Left lung (tissue), 14 donors: ENCODE results near the gene GTPBP2. TPM values are rescaled to one million over a fixed set of nuclear protein-coding genes. Genes with fewer than 3 reads are reported as not detected.

ENCODE experiments used
- ATAC-seq: fragments of 200-7000 bp; cut with Tn5 transposase; one replicate; pipeline ENCODE4 v1.9.1; 2020; ENCODE audit warnings: moderate library complexity
- DNase-seq, 4 donors: peaks; one replicate each; pipeline ENCODE4 v3.0.0-alpha.2; 2013 to 2020
- H3K27ac ChIP-seq, 2 donors: fragments of 200-600 bp; sonication (generic) in 1 of 2; one replicate each; pipeline versions ENCODE4 v1.5.0 to v1.8.0; 2020 to 2021
- H3K27me3 ChIP-seq, 2 donors: fragments of 200-600 bp; sonication (generic) in 1 of 2; one replicate each; pipeline versions ENCODE4 v1.5.0 to v1.8.0; 2020 to 2021
- H3K36me3 ChIP-seq, 2 donors: fragments of 200-600 bp; sonication (generic) in 1 of 2; one replicate each; pipeline versions ENCODE4 v1.5.0 to v1.8.0; 2020 to 2021
- H3K4me1 ChIP-seq, 2 donors: fragments of 200-600 bp; one replicate each; pipeline ENCODE4 v1.8.0; 2021
- H3K4me3 ChIP-seq, 2 donors: fragments of 200-600 bp; sonication (generic) in 1 of 2; one replicate each; pipeline versions ENCODE4 v1.5.0 to v1.8.0; 2020 to 2021; ENCODE audit warnings: mild to moderate bottlenecking in 1 of 2
- H3K9me3 ChIP-seq, 2 donors: fragments of 200-600 bp; sonication (generic) in 1 of 2; one replicate each; pipeline versions ENCODE4 v1.5.0 to v1.8.0; 2020 to 2021
- CTCF ChIP-seq, 2 donors: fragments of 200-600 bp; sonication (generic) in 1 of 2; IDR thresholded peaks; one replicate each; pipeline versions ENCODE4 v1.5.0 to v1.8.0; 2021; ENCODE audit warnings: antibody characterized with exemption in 2 of 2
- intact Hi-C, 2 donors: fragments of 100-400 bp; cut with DNase I; formaldehyde crosslinking; loops; one replicate each; pipeline versions ENCODE4 v1.11.2 to v1.14.2; 2022
- long read RNA-seq, 12 donors: library from polyadenylated mRNA in 2 of 12; unstranded in 2 of 12; transcript quantifications; one replicate each; pipeline ENCODE4 v2.0.0 and lab custom pipeline, GENCODE V29; 2019 to 2026
- polyA plus RNA-seq, 6 donors: library from polyadenylated mRNA; unstranded; fragments of 120-200 nt; gene quantifications; one replicate each; pipeline ENCODE4 v1.2.1, GENCODE V29; 2013; ENCODE audit not compliant: insufficient read length in 6 of 6
- total RNA-seq, 2 donors: library from RNA; stranded (reverse); fragmentation: NEBNext Ultra II Directional; extraction: Animal tissue kit (Norgen Biotek cat#: 25700); gene quantifications; one replicate each; pipeline ENCODE4 v1.2.1, GENCODE V29; 2021
- donor health status: DM: no; HTN: yes; CAD: no.
- donor health status: DM: no; HTN: no; CAD: no.

The GTPBP2 gene
- 10 to 100 TPM; 58.6 to 73.0 TPM for total RNA-seq
- 10 to 100 TPM; 66.5 to 74.8 (median 70.7) TPM for polyA plus RNA-seq
- long read RNA-seq, donor 1, partial matches to known transcripts: 0 of 2 reads
- long read RNA-seq, donor 1, other reads (novel, unspliced or antisense): 0 of 2 reads
- long read RNA-seq, donor 2, partial matches to known transcripts: 111 of 115 reads
- long read RNA-seq, donor 2, other reads (novel, unspliced or antisense): 0 of 115 reads
- long read RNA-seq, donor 3, partial matches to known transcripts: 0 of 3 reads
- long read RNA-seq, donor 3, other reads (novel, unspliced or antisense): 0 of 3 reads
- long read RNA-seq, donor 4: 0 reads
- long read RNA-seq, donor 5, partial matches to known transcripts: 0 of 1 reads
- long read RNA-seq, donor 5, other reads (novel, unspliced or antisense): 0 of 1 reads
- long read RNA-seq, donor 6, partial matches to known transcripts: 5 of 9 reads
- long read RNA-seq, donor 6, other reads (novel, unspliced or antisense): 0 of 9 reads
- long read RNA-seq, donor 7, partial matches to known transcripts: 5 of 6 reads
- long read RNA-seq, donor 7, other reads (novel, unspliced or antisense): 0 of 6 reads
- long read RNA-seq, donor 8, partial matches to known transcripts: 0 of 4 reads
- long read RNA-seq, donor 8, other reads (novel, unspliced or antisense): 0 of 4 reads
- long read RNA-seq, donor 9: 0 reads
- long read RNA-seq, donor 10, partial matches to known transcripts: 0 of 1 reads
- long read RNA-seq, donor 10, other reads (novel, unspliced or antisense): 1 of 1 reads
- long read RNA-seq, donor 11, partial matches to known transcripts: 5 of 6 reads
- long read RNA-seq, donor 11, other reads (novel, unspliced or antisense): 0 of 6 reads
- long read RNA-seq, donor 12, partial matches to known transcripts: 6 of 9 reads
- long read RNA-seq, donor 12, other reads (novel, unspliced or antisense): 0 of 9 reads

- DNase-seq (peak; percentile 97 to 100 (median 100)), ATAC-seq (peak; percentile 88)
- Histone ChIP-seq H3K9me3 (no peaks in the 10 kb centered on the region), H3K36me3 (peaks cover 5 to 21% of the 10 kb centered on the region in 2 donors), H3K27me3 (no peaks in the 10 kb centered on the region), H3K4me3 (peak within 1 kb of the TSS; percentile 78 to 91), H3K4me1 (peaks cover 7 to 40% of the 10 kb centered on the region in 2 donors), H3K27ac (peak within 1 kb of the TSS; percentile 96 to 99)
- intact Hi-C loops: no loop called here
- TF ChIP-seq CTCF (IDR thresholded peaks at IDR 0.05): no peak
These were observed at the start of gene GTPBP2 for GRCh38 chr6:43629104-43629504. TSS of gene GTPBP2 (minus strand) at chr6:43629264. CDS start at chr6:43629162, 102 bp downstream.

- ATAC-seq (no peak), DNase-seq (no peak)
- Histone ChIP-seq H3K27ac (no peak overlapping the region), H3K27me3 (no peaks in the 10 kb centered on the region), H3K9me3 (no peaks in the 10 kb centered on the region), H3K4me1 (peaks cover 0 to 4% of the 10 kb centered on the region in 2 donors), H3K36me3 (peaks cover 0 to 79% of the 10 kb centered on the region in 2 donors), H3K4me3 (no peak overlapping the region)
- TF ChIP-seq CTCF (IDR thresholded peaks at IDR 0.05): no peak
- intact Hi-C loops: no loop called here
These were observed 49.3 kb upstream of the GTPBP2 start for GRCh38 chr6:43678341-43678740.

- H3K4me3 ChIP-seq: no peak overlapping the region
- peaks cover 0 to 85% of the 10 kb centered on the region in 2 donors for H3K36me3 ChIP-seq
- TF ChIP-seq CTCF (IDR thresholded peaks at IDR 0.05): no peak
- intact Hi-C loops: no loop called here
- H3K27ac ChIP-seq: no peak overlapping the region
- no peak for ATAC-seq
- H3K4me1 ChIP-seq: peaks cover 0 to 6% of the 10 kb centered on the region in 2 donors
- H3K9me3 ChIP-seq: no peaks in the 10 kb centered on the region
- no peak for DNase-seq
- H3K27me3 ChIP-seq: no peaks in the 10 kb centered on the region
These were observed 48.7 kb upstream of the GTPBP2 start for GRCh38 chr6:43677759-43678158.

- intact Hi-C loops: no loop called here
- no peak for ATAC-seq
- no peak for TF ChIP-seq CTCF (IDR thresholded peaks at IDR 0.05)
- Histone ChIP-seq H3K4me3 (no peak overlapping the region), H3K27ac (no peak overlapping the region), H3K9me3 (no peaks in the 10 kb centered on the region), H3K36me3 (peaks cover 0 to 92% of the 10 kb centered on the region in 2 donors), H3K27me3 (no peaks in the 10 kb centered on the region), H3K4me1 (peaks cover 0 to 13% of the 10 kb centered on the region in 2 donors)
- no peak for DNase-seq
These were observed 48.0 kb upstream of the GTPBP2 start for GRCh38 chr6:43676962-43677606.
